GM10266 (cell line): Measurements from ENCODE around the gene SPATA2L.

Experiments
- DNase-seq: peaks from one replicate; pipeline ENCODE4 v3.0.0; 2012; ENCODE audit errors: extremely low spot score
- CTCF ChIP-seq: IDR thresholded peaks from 2 replicates; pipeline ENCODE4 v1.5.1; 2012; ENCODE audit warnings: mild to moderate bottlenecking, low read depth; ENCODE audit not compliant: control insufficient read depth, insufficient read depth; ENCODE audit errors: missing control alignments

SPATA2L gene

GRCh38 chr16:89710709-89711564 is 9.4 kb upstream of the SPATA2L start:
- no peak for DNase-seq
- TF ChIP-seq CTCF = no peak

GRCh38 chr16:89709716-89710432 is 8.4 kb upstream of the SPATA2L start:
- TF ChIP-seq CTCF = no peak

GRCh38 chr16:89709166-89709565 is 7.7 kb upstream of the SPATA2L start:
- no peak for TF ChIP-seq CTCF
- no peak for DNase-seq

More at GRCh38 chr16:89709716-89710432, 8.4 kb upstream of the SPATA2L start:
- no peak for DNase-seq

GRCh38 chr16:89708481-89708931 is 7.0 kb upstream of the SPATA2L start:
- TF ChIP-seq CTCF = no peak
- DNase-seq = no peak

- DNase-seq = no peak
- no peak for TF ChIP-seq CTCF
Measured at GRCh38 chr16:89707695-89708094, 6.2 kb upstream of the SPATA2L start.

- TF ChIP-seq CTCF = no peak
- DNase-seq = no peak
Measured at GRCh38 chr16:89706518-89707260, 5.2 kb upstream of the SPATA2L start.
